Measurements from ENCODE around the gene WDFY1.

Gene WDFY1, protein sequence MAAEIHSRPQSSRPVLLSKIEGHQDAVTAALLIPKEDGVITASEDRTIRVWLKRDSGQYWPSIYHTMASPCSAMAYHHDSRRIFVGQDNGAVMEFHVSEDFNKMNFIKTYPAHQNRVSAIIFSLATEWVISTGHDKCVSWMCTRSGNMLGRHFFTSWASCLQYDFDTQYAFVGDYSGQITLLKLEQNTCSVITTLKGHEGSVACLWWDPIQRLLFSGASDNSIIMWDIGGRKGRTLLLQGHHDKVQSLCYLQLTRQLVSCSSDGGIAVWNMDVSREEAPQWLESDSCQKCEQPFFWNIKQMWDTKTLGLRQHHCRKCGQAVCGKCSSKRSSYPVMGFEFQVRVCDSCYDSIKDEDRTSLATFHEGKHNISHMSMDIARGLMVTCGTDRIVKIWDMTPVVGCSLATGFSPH

DNA sequence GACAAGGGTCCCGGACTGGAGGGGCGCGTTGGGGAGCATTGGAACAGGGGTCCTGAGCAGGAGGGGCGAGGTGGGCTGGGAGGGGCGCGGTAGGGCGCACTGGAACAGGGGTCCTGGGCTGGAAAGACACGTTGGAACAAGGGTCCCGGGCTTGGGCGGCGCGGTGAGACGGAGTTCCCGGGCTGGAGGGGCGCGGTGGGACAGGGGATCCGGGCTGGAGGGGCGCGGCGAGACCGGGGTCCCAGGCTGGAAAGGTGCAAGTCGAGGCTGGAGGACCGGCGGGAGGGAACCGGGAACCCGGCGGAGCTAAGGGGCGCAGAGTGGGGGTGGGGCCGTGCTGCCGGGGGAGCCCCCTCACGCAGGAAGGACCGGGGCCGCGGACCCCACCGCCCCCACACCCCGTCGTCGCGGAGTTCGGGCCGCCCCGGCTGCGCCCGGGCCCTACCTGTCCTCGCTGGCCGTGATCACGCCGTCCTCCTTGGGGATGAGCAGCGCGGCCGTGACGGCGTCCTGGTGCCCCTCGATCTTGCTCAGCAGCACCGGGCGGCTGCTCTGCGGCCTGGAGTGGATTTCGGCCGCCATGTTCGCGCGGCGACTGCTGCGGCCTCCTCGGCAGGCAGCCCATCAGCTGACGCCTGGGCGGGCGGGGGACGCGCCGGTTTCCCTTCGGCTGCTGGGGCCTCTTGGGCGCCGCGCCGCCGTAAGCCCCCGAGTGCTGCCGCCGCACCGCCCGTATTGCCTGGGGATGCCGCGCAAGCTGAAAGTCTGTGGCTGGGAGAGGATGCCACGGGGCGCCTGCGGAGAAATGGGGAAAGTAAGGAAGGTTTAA lies at the start of gene WDFY1:
TSS of gene WDFY1 (minus strand) at position 633 of the 829 bp plus-strand sequence. CDS start at position 582, 51 bp downstream.
- peak; percentile 90 for DNase-seq

- DNase-seq, result no peak
Measured at GRCh38 chr2:223994562-223995162, 49.5 kb upstream of the WDFY1 start.

- DNase-seq, result peak; percentile 68
Measured at GRCh38 chr2:223993634-223994232, 48.6 kb upstream of the WDFY1 start.

- no peak for DNase-seq
Measured at GRCh38 chr2:223991611-223992010, 46.5 kb upstream of the WDFY1 start.

GRCh38 chr2:223989856-223990232 lies 44.7 kb upstream of the WDFY1 start:
- no peak for DNase-seq

DNA sequence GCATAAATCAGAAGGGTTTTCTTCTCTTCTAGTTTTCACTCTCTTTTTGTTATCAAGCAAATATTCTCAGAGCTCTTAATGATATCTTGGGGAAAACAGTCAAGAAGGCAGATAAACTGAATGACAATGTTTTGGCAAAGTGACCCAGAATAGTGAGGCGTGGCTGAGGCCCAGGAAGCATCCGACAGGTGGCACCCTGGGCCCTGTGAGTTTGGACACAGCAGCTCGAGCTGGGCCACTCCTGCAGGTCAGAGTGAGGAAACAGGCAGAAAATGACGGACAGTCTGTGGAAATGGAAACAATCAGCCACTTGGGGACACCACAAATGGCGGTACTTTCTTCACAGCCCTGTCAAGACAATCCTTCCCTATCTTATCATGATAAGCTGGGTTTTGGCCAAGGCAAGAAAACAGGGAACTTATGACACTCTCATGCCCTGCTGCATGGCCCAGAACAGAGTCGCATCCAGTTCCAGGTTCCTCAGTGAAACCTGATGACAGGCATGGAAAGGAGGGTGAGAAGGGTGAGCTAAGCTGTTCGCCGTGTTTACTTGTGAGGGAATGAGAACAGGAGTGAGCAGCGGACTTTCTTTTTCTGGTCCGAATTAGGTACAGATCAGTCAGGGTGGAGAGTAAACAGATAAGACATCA lies 44.2 kb upstream of the WDFY1 start:
- DNase-seq, result no peak

DNA sequence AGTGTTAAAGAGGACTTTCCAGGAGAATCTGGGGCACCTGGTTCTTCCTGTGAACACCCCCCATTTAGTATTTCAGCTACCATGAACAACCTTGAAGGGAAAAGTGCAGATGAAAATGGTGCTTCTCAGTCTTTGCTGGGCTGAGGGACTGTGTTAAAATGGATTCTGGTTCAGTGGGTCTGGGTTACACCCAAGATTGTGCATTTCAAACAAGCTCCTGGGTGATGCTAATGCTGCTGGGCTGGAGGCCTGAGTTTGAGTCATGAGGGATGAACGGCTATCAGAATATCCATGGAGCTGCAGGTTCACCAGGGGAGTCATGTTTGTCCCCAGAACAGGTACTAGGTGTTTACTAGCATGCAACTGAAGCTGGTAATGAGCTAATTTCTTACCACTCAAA lies 36.1 kb upstream of the WDFY1 start:
- no peak for DNase-seq

DNA sequence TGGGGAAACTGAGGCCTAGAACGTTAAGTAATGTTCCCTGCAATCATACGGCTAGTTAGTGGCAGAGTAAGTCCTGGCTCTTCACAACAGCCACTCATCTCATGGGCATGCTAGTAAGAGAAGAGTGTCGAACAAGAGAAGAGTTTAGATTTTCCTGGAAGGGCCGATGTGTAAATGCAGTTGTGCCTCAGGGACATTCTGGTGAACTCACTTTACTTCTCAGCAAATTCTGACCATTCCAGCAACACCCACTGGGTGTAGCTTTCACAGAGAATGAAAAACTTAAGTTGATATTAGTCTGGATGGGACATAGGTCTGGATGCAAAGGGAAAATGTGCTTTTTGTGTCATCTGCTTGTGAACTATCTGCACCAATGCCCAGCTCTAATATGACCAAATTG lies 35.7 kb upstream of the WDFY1 start:
- no peak for DNase-seq

- no peak for DNase-seq
Measured at GRCh38 chr2:223980397-223980735, 35.2 kb upstream of the WDFY1 start.

DNA sequence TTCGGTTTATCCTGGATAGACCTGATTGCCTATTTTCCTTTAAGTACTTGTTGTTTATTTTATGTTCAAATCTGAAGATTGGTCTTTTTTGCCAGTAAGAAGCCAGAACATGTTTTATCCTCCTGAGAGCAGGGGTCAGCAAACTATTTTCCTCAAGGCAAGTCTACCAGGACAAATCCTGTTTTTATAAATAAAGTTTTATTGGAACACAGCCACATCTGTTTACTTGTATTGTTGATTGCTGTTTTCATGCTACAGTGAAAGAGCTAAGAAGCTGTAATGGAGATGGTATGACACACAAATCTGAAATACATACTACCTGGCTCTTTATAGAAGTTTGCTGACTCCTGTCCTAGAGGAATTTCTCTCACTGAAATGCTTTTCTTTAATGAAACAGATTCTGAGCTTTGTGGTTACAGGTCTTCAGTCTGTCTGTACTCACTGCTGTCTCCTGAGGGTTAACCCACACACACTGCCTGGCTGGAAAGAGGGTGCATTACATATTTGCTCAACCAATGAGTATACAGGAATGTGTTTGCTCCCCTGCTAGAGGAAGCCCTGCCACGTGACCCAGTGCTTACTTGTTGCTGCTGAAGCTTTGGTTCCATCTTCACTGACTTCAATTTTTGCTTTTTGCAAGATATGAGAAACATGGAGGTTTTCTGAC lies 34.7 kb upstream of the WDFY1 start:
- no peak for DNase-seq

- no peak for DNase-seq
Measured at GRCh38 chr2:223978451-223978850, 33.3 kb upstream of the WDFY1 start.

GRCh38 chr2:223976635-223977226 lies 31.6 kb upstream of the WDFY1 start:
- no peak for DNase-seq

DNA sequence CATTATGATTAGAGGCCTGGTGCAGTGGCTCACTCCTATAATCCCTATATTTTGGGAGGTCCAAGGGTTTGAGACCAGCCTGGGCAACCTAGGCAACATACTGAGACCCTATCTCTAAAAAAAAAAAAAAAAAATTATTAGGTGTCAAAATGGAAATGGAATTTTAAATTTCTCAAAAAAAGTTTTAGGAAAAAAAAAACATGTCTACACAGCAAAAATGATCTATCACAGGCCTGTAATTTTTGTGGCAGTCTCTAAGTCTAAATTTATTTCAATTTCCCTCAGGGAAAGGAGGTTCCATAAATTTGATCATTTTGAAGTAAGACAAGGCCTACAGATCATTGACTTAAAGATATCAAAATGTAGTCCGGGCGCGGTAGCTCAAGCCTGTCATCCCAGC lies 28.5 kb upstream of the WDFY1 start:
- DNase-seq, result no peak

GRCh38 chr2:223972656-223973102 lies 27.5 kb upstream of the WDFY1 start:
- DNase-seq, result no peak

- DNase-seq, result no peak
Measured at GRCh38 chr2:223971731-223972130, 26.6 kb upstream of the WDFY1 start.

DNA sequence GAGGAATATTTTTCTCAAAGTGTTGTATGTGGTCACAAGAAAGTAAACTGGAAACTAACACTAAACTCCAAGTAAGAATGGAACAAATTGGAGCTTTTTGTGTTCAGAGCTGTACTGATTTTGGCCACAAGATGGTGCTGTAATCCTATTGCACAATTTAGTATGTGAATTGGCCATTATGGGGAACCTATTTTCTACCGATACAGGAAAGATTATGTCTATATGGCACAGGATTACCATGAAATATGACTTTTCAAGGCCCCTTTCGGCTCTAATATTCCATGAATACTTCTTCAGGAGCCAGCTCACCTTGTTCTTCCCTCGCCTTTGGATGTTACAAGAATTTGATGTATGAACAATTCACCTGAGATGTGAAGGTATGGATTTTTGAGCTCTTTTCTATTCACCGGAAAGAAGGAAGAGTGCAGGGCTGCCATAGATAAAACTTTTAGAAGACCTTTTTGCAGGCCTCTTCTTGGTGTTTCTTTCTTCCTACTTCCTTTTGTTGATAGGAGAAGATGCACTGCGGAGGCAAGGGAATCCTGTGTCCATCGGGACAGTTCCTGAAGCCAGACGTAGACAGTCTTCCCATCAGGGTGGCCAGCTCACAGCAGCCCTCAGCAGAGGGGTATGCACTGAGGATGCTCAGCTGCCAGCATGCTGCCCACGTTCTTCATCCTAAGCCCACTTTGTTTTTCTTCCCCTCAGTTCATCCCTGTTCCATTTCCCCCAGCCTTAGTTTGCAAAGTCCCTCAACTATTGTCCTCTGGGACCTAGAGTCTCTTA lies 25.4 kb upstream of the WDFY1 start:
- peak; percentile 69 for DNase-seq

- DNase-seq, result no peak
Measured at GRCh38 chr2:223969856-223970255, 24.7 kb upstream of the WDFY1 start.

GRCh38 chr2:223969315-223969714 lies 24.2 kb upstream of the WDFY1 start:
- no peak for DNase-seq

DNA sequence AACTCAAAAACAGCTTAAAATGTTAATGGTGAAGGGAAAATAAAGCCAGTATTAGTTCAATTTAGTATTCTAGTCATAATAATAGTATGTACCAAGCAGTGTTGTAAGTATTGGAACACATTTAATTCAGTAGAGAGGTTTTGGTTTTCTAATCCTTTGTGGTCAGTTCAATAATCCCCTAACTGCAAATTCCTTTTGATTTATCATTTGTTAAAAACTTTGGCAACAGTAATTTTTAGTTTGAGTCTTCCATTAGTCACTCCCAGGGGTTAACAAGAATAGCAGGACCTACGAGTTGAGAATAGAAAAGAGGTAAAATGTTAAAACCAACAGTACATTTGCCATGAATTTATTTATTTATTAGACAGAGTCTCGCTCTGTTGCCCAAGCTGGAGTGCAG lies 22.8 kb upstream of the WDFY1 start:
- no peak for DNase-seq

GRCh38 chr2:223959688-223960087 lies 14.6 kb upstream of the WDFY1 start:
- no peak for DNase-seq

Data from NCI-H345 (cell line).